DOHH2 (cell line): ENCODE results near the gene MSI1.
A peak's percentile ranks its signal among the peaks of the same experiment; 100 is the strongest.

ENCODE experiments used
- H3F3A ChIP-seq: fragments of 200-600 bp; sonication (generic), shearing (Covaris generic); 2 replicates; pipeline ENCODE4 v1.6.0; 2016; ENCODE audit warnings: antibody characterized with exemption, mild to moderate bottlenecking; ENCODE audit not compliant: control insufficient read depth, insufficient read depth
- H3K27ac ChIP-seq: fragments of 200-600 bp; sonication (generic); 2 replicates; pipeline ENCODE4 v1.5.1; 2014; ENCODE audit warnings: low read depth, mild to moderate bottlenecking, low read length, moderate library complexity
- H3K27me3 ChIP-seq: fragments of 200-600 bp; sonication (generic); 2 replicates; pipeline ENCODE4 v1.6.1; 2014; ENCODE audit warnings: mild to moderate bottlenecking, low read length, mixed read lengths; ENCODE audit not compliant: control insufficient read depth
- H3K36me3 ChIP-seq: fragments of 200-600 bp; sonication (generic); 2 replicates; pipeline ENCODE4 v1.6.1; 2014; ENCODE audit warnings: mild to moderate bottlenecking, low read length, moderate library complexity, mixed read lengths; ENCODE audit not compliant: control insufficient read depth
- H3K4me1 ChIP-seq: fragments of 200-600 bp; sonication (generic); 2 replicates; pipeline ENCODE4 v1.6.1; 2014; ENCODE audit warnings: mild to moderate bottlenecking, low read length, mixed read lengths; ENCODE audit not compliant: control insufficient read depth
- H3K4me2 ChIP-seq: fragments of 200-600 bp; sonication (generic); 2 replicates; pipeline ENCODE4 v1.6.0; 2014; ENCODE audit warnings: mild to moderate bottlenecking, low read length, moderate library complexity
- H3K4me3 ChIP-seq: fragments of 200-600 bp; sonication (generic); 2 replicates; pipeline ENCODE4 v1.5.1; 2014; ENCODE audit warnings: mild to moderate bottlenecking, low read length, mixed read lengths
- H3K79me2 ChIP-seq: fragments of 200-600 bp; sonication (generic); 2 replicates; pipeline ENCODE4 v1.6.1; 2014; ENCODE audit warnings: mild to moderate bottlenecking, low read length, mixed read lengths; ENCODE audit not compliant: control insufficient read depth
- H3K9me2 ChIP-seq: fragments of 200-600 bp; sonication (generic); replicated peaks from 2 replicates; pipeline ENCODE4 v1.6.1; 2014; ENCODE audit warnings: mild to moderate bottlenecking, low read length, mixed read lengths; ENCODE audit not compliant: control insufficient read depth
- H3K9me3 ChIP-seq: fragments of 200-600 bp; sonication (generic); 2 replicates; pipeline ENCODE4 v1.6.1; 2014; ENCODE audit warnings: antibody characterized with exemption, low read length, mixed read lengths; ENCODE audit not compliant: control insufficient read depth, insufficient read depth
- H4K20me1 ChIP-seq: fragments of 200-600 bp; sonication (generic); 2 replicates; pipeline ENCODE4 v1.6.0; 2014; ENCODE audit warnings: low read depth, mild to moderate bottlenecking, antibody characterized with exemption, low read length, moderate library complexity; ENCODE audit not compliant: control insufficient read depth, insufficient read depth
- CTCF ChIP-seq: fragments of 200-600 bp; sonication (generic); IDR thresholded peaks from one replicate; pipeline ENCODE4 v1.5.1; 2014; ENCODE audit warnings: antibody characterized with exemption, mild to moderate bottlenecking, low read depth, low read length; ENCODE audit not compliant: poor library complexity, severe bottlenecking
- EZH2phosphoT487 ChIP-seq: fragments of 200-600 bp; sonication (generic); IDR thresholded peaks from 2 replicates; pipeline ENCODE4 v1.6.1; 2017; ENCODE audit warnings: borderline replicate concordance, mild to moderate bottlenecking, antibody characterized with exemption, low read length, moderate library complexity, mixed read lengths

MSI1 gene

DNA sequence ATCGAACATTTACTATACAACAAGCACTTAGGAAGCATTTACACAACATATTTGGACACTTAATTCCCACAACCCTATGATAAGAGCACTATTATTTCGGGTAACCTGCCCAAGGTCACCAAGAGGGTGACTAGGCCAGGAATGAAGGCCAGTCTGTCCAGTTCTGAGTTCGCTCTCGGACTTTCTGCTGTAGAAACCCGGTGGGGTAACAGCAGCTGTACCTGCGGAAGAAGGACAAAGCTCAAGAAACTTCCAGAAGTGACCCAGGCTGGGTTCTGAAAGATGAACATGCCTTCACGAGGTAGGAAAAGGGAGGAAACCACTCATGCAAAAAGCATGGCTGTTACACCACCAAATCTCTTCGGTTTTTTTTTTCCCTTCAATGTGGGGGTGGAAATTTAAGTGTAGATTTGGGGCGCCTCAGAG lies 52.2 kb downstream of the MSI1 start:
- H3K27ac ChIP-seq = no peak overlapping the region
- H3F3A ChIP-seq = no peaks in the 10 kb centered on the region
- peaks cover 12% of the 10 kb centered on the region for H3K4me1 ChIP-seq
- no peaks in the 10 kb centered on the region for H4K20me1 ChIP-seq
- no peaks in the 10 kb centered on the region for H3K79me2 ChIP-seq
- no peaks in the 10 kb centered on the region for H3K9me3 ChIP-seq
- H3K36me3 ChIP-seq = no peaks in the 10 kb centered on the region
- TF ChIP-seq CTCF = no peak
- TF ChIP-seq EZH2phosphoT487 = no peak
- no peaks in the 10 kb centered on the region for H3K9me2 ChIP-seq
- peak overlapping the region; percentile 82 for H3K4me3 ChIP-seq
- peak overlapping the region; percentile 90 for H3K4me2 ChIP-seq
- H3K27me3 ChIP-seq = no peaks in the 10 kb centered on the region

DNA sequence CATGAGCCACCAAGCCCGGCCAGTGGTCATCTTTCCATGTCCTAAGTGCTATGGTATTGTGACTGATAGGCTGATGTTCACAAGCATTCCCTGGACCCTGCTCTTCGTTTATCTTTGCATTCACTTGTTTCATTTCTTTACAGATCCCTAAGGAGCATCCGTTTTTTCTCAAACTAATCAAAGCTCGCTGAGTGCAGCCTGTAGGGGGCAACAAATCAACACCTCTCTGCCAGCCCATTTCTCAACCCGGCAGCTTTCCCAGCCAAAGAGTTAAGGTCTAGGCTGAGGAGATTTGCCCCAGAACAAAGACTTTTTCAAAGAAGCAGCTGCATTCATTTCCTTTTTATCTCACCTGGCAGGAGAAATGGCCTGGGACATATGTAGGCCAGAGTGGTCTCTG lies 54.7 kb downstream of the MSI1 start:
- Histone ChIP-seq H3K27ac (no peak overlapping the region), H3K9me3 (no peaks in the 10 kb centered on the region), H4K20me1 (no peaks in the 10 kb centered on the region), H3K4me1 (peaks cover 12% of the 10 kb centered on the region), H3K4me3 (no peak overlapping the region), H3K27me3 (no peaks in the 10 kb centered on the region), H3K36me3 (no peaks in the 10 kb centered on the region), H3K79me2 (no peaks in the 10 kb centered on the region), H3F3A (no peaks in the 10 kb centered on the region), H3K4me2 (no peak overlapping the region), H3K9me2 (no peaks in the 10 kb centered on the region)
- TF ChIP-seq CTCF = peak; percentile 66
- TF ChIP-seq EZH2phosphoT487 = no peak

- H3K36me3 ChIP-seq = no peaks in the 10 kb centered on the region
- H3K27me3 ChIP-seq = peaks cover 10% of the 10 kb centered on the region; the same call in 1 of the 2 replicates
- no peaks in the 10 kb centered on the region for H4K20me1 ChIP-seq
- H3K9me3 ChIP-seq = no peaks in the 10 kb centered on the region
- TF ChIP-seq EZH2phosphoT487 (no peak), CTCF (peak; percentile 71)
- H3K79me2 ChIP-seq = no peaks in the 10 kb centered on the region
- no peaks in the 10 kb centered on the region for H3F3A ChIP-seq
- peaks cover 3% of the 10 kb centered on the region; the same call in 1 of the 2 replicates for H3K4me1 ChIP-seq
- peak within 1 kb of the TSS; percentile 76 for H3K4me3 ChIP-seq
- no peaks in the 10 kb centered on the region for H3K9me2 ChIP-seq
- H3K4me2 ChIP-seq = peak within 1 kb of the TSS; percentile 76
- no peak within 1 kb of the TSS for H3K27ac ChIP-seq
Measured at GRCh38 chr12:120301962-120302815, 66.8 kb downstream of the MSI1 start, which contains the start of gene SIRT4. Gene SIRT4, plus strand, starts transcription at chr12:120302321. Its CDS starts 1,241 bp downstream, at chr12:120303562.
